Effector memory CD4-positive, alpha-beta T cell (primary cell): Measurements from ENCODE around the gene USP5.
"Not testable (repeated sequence)": the region's sequence is repeated elsewhere in the genome, so short reads cannot be mapped to it uniquely, and the experiment has no call there.

ENCODE experiments used
- DNase-seq, 3 donors: peaks; one replicate each; pipeline ENCODE4 v3.0.0-alpha.2; 2020
- H3K27ac ChIP-seq: 2 replicates; pipeline ENCODE4 v1.7.0; 2013; ENCODE audit warnings: mild to moderate bottlenecking, low read length, moderate library complexity; ENCODE audit not compliant: insufficient read depth, poor library complexity, severe bottlenecking
- H3K27me3 ChIP-seq: replicated peaks from 2 replicates; pipeline ENCODE4 v1.7.0; 2013; ENCODE audit warnings: mild to moderate bottlenecking, low read length; ENCODE audit not compliant: insufficient read depth, control insufficient read depth, poor library complexity, severe bottlenecking
- H3K36me3 ChIP-seq: 2 replicates; pipeline ENCODE4 v1.7.0; 2013; ENCODE audit warnings: mild to moderate bottlenecking, low read length, moderate library complexity; ENCODE audit not compliant: control insufficient read depth, insufficient read depth
- H3K4me1 ChIP-seq: 2 replicates; pipeline ENCODE4 v1.7.0; 2013; ENCODE audit warnings: low read length, mild to moderate bottlenecking; ENCODE audit not compliant: control insufficient read depth, insufficient read depth, poor library complexity, severe bottlenecking
- H3K4me3 ChIP-seq: 2 replicates; pipeline ENCODE4 v1.7.0; 2013; ENCODE audit warnings: low read length, low read depth, mild to moderate bottlenecking; ENCODE audit not compliant: insufficient read depth, poor library complexity, severe bottlenecking
- H3K9me3 ChIP-seq: 2 replicates; pipeline ENCODE4 v1.7.0; 2013; ENCODE audit warnings: mild to moderate bottlenecking, low read length, moderate library complexity; ENCODE audit not compliant: control insufficient read depth

The USP5 gene

DNA sequence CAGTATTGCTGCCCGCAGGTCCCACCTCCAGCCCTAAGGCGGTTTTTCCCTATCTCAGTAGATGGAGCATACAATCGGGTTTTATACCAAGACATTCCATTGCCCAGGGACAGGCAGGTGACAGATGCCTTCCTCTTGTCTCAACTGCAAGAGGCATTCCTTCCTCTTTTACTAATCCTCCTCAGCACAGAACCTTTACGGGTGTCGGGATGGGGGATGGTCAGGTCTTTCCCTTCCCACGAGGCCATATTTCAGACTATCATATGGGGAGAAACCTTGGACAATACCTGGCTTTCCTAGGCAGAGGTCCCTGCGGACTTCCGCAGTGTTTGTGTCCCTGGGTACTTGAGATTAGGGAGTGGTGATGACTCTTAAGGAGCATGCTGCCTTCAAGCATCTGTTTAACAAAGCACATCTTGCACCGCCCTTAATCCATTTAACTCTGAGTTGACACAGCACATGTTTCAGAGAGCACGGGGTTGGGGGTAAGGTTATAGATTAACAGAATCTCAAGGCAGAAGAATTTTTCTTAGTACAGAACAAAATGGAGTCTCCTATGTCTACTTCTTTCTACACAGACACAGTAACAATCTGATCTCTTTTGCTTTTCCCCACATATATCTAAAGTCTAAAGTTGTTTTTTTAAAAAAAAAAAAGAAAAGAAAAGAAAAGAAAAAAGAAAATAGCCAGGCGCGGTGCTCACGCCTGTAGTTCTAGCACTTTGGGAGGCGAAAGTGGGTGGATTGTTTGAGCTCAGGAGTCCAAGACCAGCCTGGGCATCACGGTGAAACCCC lies 34.5 kb downstream of the USP5 start:
- H3K27ac ChIP-seq, DNase-seq, H3K36me3 ChIP-seq, H3K9me3 ChIP-seq, H3K27me3 ChIP-seq, H3K4me3 ChIP-seq, H3K4me1 ChIP-seq: not testable (repeated sequence)

DNA sequence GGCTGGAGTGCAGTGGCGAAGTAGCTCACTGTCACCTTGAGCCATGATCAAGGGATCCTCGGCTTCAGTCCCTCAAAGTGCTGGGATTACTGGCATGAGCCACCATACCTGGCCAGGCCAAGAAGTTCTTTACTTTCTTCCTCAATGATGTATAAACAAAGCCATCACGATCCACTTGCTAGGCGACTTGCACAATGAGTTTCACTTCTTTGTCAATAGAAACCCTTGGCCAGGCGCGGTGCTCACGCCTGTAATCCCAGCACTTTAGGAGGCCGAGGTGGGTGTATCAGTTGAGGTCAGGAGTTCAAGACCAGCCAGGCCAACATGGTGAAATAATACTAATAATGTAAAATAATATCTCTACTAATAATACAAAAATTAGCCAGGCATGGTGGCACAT lies 35.5 kb downstream of the USP5 start:
- Histone ChIP-seq H3K27me3 (no peaks in the 10 kb centered on the region), H3K4me1 (peaks cover 6% of the 10 kb centered on the region), H3K27ac (no peak overlapping the region), H3K4me3 (no peak overlapping the region), H3K36me3 (no peaks in the 10 kb centered on the region), H3K9me3 (no peaks in the 10 kb centered on the region)
- DNase-seq, result no peak

DNA sequence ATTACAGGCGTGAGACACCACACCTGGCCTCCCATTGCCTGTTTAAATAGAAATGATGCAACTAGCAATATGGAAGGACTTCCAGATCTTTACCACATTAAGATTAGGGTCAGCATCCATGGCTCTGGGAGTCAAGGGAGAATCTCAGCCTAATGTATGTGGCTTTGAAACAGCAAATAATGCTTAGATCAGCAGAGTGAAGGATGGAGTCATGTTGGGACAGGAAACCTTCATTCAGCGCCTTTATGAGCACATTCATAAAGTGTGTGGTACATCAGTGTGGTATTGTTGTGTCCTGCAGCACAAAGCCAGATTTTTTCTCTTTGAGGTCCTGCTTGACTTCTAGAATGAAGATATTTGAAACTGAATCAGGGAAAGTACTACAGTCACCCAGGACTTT lies 36.4 kb downstream of the USP5 start:
- no peak for DNase-seq
- Histone ChIP-seq H3K27ac (no peak overlapping the region), H3K4me3 (no peak overlapping the region)

DNA sequence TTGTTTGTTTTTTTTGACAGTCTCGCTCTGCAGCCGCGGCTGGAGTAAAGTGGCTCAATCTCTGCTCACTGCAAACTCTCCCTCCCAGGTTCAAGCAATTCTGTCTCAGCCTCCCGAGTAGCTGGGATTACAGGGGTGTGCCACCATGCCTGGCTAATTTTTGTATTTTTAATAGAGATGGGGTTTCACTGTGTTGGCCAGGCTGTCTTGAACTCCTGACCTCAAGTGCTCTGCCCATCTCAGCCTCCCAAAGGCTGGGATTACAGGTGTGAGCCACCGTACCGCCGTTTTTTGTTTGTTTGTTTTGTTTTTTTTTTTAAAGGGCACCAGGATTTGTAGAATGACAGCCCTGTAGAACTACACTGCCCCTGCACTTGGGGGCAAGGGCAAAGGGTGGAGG lies 36.8 kb downstream of the USP5 start:
- DNase-seq, H3K27me3 ChIP-seq, H3K4me3 ChIP-seq, H3K9me3 ChIP-seq, H3K27ac ChIP-seq, H3K4me1 ChIP-seq, H3K36me3 ChIP-seq: not testable (repeated sequence)

More for the DNA sequence above, 36.4 kb downstream of the USP5 start:
- Histone ChIP-seq H3K9me3 (no peaks in the 10 kb centered on the region), H3K27me3 (no peaks in the 10 kb centered on the region), H3K36me3 (no peaks in the 10 kb centered on the region), H3K4me1 (peaks cover 6% of the 10 kb centered on the region)

DNA sequence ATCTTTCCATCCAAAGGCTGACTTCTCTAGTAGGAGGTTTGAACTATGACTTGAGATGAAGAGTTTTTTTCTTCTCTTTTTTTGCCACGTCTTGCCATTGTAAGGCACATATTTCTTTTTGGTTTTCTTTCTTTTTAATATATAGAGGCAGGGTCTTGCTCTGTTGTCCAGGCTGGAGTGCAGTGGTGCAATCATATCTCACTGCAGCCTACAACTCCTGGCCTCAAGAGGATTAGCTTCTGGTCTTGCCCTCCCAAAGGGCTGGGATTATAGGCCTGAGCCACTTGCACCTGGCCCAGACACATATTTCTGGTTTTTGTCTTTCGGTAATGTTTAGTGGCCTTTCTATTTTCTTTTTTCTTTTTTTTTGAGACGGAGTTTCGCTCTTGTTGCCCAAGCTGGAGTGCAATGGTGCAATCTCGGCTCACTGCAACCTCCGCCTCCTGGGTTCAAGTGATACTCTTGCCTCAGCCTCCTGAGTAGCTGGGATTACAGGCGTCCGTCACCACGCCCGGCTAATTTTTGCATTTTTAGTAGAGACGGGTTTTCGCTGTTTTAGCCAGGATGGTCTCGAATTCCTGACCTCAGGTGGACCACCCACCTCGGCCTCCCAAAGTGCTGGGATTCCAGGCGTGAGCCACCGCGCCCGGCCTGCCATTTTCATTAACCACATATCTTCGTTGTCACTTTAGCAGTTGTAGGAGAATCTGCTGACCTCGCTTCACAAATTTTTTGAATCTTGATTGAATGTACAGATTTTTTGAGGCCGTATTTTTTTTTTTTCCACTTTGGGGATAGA lies 38.0 kb downstream of the USP5 start:
- H3K4me1 ChIP-seq, H3K27me3 ChIP-seq, H3K27ac ChIP-seq, H3K4me3 ChIP-seq, H3K36me3 ChIP-seq, H3K9me3 ChIP-seq, DNase-seq: not testable (repeated sequence)

DNA sequence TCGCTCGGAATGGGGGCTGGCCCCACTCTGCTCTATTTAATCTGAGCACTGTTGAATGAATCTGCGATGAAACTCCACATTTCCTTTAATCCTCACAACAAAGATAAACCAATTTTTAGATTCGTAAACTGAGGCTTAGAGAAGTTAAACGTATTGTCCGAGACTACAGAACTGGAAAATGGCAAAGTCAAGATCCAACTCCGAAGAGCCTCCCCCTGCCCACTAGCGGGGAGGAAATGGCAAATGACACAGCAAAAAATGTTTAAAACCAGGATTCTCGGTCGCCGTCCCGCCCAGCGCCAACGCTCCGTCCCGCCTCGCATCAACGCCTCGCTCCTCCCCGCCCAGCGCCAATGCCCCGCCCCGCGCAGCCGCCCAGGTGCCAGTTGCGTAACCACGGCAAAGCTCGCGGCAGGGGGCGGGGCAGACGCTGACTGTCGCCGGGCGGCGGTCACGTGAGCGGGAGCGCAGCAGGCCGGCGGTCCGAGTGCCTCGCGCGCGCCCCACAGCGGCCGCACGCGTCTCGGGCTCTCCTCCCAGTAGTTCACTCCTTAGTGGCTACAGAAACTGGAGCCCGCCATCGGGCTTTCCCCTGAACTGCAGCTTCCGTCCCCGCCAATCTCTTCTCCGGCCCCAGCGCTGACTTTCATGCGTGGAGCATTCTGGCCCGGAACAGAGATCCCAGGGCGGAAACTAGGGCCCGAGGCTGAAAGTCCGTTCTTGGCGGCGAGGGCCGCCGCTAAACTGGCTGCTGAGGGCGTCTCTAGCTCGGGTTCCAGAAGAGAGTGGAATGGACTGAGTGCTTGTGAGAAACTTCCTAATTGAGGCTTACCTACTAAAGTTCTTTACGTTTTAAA lies 39.1 kb downstream of the USP5 start:
- DNase-seq, result peak; percentile 96 to 98 (median 98)
- Histone ChIP-seq H3K4me1 (peaks cover 6% of the 10 kb centered on the region), H3K27ac (peak overlapping the region; percentile 96), H3K9me3 (no peaks in the 10 kb centered on the region), H3K36me3 (no peaks in the 10 kb centered on the region), H3K27me3 (no peaks in the 10 kb centered on the region), H3K4me3 (peak overlapping the region; percentile 67)

DNA sequence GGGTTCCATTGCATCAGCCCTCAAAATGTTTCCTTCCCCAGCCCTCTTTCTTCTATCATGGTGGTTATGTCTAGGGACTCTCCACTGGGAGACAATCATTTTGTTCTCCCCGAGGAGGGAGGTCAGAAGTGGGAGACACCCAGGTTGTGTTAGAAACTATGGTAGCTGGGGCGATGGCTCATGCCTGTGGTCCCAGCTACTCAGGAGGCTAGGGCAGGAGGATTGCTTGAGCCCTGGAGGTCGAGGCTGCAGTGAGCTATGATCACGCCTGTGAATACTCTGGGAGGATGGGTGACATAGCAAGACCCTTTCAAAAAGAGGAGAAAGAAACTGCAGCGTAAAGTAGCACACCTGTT lies 39.7 kb downstream of the USP5 start:
- no peak for DNase-seq
- Histone ChIP-seq H3K4me1 (peaks cover 6% of the 10 kb centered on the region), H3K4me3 (peak overlapping the region; percentile 67), H3K9me3 (no peaks in the 10 kb centered on the region), H3K27me3 (no peaks in the 10 kb centered on the region), H3K36me3 (no peaks in the 10 kb centered on the region), H3K27ac (peak overlapping the region; percentile 96)

DNA sequence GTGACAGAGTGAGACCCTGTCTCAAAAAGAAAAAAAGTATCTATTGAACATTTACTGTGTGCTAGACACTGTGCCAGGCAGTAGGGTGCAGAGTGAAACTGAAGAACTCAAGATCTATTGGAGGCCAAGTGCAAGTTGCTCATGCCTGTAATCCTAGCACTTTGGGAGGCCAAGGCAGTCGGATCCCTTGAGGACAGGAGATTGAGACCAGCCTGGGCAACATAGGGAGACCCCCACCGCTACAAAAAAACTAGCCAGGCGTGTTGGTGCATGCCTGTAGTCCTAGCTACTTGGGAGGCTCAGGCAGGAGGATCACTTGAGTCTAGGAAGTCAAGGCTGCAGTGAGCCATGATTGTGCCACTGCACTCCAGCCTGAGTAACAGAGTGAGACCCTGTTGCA lies 40.7 kb downstream of the USP5 start:
- DNase-seq, H3K4me1 ChIP-seq, H3K36me3 ChIP-seq, H3K27ac ChIP-seq, H3K4me3 ChIP-seq, H3K9me3 ChIP-seq, H3K27me3 ChIP-seq: not testable (repeated sequence)

DNA sequence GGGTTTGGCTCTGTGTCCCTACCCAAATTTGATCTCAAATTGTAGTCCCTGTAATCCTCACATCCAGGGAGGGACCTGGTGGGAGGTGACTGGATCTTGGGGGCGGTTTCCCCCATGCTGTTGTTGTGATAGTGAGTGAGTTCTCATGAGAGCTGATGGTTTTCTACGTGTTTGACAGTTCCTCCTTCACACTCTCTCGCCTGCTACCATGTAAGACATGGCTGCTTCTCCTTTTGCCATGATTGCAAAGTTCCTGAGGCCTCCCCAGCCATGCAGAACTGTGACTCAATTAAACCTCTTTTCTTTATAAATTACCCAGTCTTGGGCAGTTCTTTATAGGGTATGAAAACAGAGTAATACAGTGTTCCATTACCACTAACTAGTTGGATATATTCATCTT lies 42.4 kb downstream of the USP5 start:
- H3K27me3 ChIP-seq, result no peaks in the 10 kb centered on the region
- peaks cover 6% of the 10 kb centered on the region for H3K4me1 ChIP-seq
- no peak for DNase-seq
- no peaks in the 10 kb centered on the region for H3K9me3 ChIP-seq
- H3K27ac ChIP-seq, result no peak overlapping the region
- H3K4me3 ChIP-seq, result no peak overlapping the region
- no peaks in the 10 kb centered on the region for H3K36me3 ChIP-seq
